SK-N-SH treated with all-trans-retinoic acid at 6 μM for 48 hours (cell line): ENCODE results near the gene ADAMTS18.

Experiments used
- ZC3H10 ChIP-seq: fragments of 250-450 bp; sonication (Bioruptor Pico); IDR thresholded peaks from 2 replicates; pipeline ENCODE4 v1.5.1; 2021; ENCODE audit warnings: mild to moderate bottlenecking, moderate library complexity
- TF ChIP-seq, protein P1 (sequence below): fragments of 250-450 bp; sonication (Bioruptor Pico); IDR thresholded peaks from 2 replicates; pipeline ENCODE4 v1.5.1; 2020; ENCODE audit warnings: low read depth, mild to moderate bottlenecking, moderate library complexity

DNA sequence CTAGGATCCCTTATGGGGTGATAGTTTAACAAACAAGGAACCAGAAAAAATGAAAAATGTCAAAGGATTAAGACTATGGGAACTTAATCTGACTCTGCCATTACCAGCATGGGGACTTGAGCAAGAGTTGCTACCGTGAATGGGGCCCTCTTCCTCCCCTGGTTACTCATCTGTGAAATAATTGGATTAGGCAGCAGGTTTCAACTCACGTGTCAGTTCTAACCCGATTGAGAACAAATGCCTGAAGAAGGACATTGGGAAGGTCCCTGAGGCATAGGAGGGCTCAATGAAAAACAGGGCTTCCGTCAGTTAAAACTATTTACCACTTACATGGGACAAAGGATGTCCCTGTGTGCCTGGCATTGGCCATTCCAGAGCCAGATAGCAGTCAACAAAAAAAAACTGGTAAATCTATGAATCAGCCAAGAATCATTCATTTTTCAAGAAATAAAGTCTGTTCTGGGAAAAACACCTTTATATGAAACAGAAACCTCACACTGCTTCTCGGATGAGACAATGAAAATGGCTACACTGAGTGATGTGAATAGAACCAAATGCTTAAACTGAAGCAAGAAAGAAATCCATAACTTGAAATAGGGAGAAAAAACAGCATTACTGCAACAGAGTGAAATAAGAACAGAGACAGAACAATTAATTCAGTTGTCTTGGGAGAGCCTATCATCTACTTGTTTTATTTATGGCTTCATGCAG is 104.3 kb downstream of the ADAMTS18 start:
- TF ChIP-seq, protein P1, sequence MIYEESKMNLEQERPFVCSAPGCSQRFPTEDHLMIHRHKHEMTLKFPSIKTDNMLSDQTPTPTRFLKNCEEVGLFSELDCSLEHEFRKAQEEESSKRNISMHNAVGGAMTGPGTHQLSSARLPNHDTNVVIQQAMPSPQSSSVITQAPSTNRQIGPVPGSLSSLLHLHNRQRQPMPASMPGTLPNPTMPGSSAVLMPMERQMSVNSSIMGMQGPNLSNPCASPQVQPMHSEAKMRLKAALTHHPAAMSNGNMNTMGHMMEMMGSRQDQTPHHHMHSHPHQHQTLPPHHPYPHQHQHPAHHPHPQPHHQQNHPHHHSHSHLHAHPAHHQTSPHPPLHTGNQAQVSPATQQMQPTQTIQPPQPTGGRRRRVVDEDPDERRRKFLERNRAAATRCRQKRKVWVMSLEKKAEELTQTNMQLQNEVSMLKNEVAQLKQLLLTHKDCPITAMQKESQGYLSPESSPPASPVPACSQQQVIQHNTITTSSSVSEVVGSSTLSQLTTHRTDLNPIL (CRISPR knock-in tag): no peak
- no peak for TF ChIP-seq ZC3H10 (CRISPR knock-in tag)
